Measurements from ENCODE around the gene L1TD1. TPM values are rescaled to one million over a fixed set of nuclear protein-coding genes. Genes with fewer than 3 reads are reported as not detected.
"Not testable (repeated sequence)": the region's sequence is repeated elsewhere in the genome, so short reads cannot be mapped to it uniquely, and the experiment has no call there.

The L1TD1 gene
- total RNA-seq, 2 experiments from 2014 or later, result not detected

DNA sequence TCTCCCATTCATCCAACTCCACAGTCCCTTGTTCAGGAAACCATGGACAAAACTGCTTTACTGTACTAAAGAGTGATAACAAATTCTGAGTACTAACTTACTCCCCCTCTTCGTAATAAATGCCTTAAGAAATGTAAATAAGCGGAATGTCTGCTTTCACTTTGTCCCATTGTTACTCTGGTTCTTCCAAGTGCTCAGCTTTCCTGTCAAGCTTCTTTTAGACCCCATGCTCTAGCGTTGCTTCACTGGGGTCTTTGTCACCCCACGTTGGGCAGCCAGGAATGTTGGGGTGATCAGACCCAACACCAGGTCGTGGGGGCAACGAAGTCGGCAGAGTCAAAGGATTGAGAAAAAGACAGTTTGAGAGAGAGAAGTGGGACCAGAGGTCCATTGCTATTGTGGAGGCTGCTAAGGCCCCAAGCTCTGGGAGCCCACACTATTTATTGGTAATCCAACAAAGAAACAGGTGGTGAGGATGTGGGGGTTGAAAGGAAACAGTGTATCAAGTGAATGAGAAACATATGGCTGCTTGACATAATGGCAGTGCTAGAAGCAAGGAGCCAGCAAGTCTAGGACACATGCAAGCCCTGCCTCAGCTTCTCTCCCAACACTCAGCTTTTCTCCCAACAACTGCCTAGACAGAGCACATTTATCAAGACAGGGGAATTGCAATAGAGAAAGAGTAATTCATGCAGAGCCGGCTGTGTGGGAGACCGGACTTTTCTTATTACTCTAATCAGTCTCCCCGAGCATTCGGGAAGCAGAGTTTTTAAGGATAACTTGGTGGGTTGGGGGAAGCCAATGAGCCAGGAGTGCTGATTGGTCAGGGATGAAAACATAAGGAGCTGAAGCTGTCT is 11.3 kb upstream of the L1TD1 start:
- ChIA-PET POLR2A (interaction anchor here (0.6 kb wide), 1 partner anchor 22 kb away, joined by 4 read pairs; no protein-coding TSS in a partner anchor), CTCF (interaction anchor here (1.0 kb wide), 1 partner anchor 44 kb away, joined by 3 read pairs; no protein-coding TSS in a partner anchor)
- H3K9me3 Mint-ChIP-seq; H3K27ac Mint-ChIP-seq; H3K4me3 Mint-ChIP-seq; H3K27me3 Mint-ChIP-seq; DNase-seq; H3K4me1 Mint-ChIP-seq; H3K36me3 Mint-ChIP-seq (ENCODE audit: low read depth): not testable (repeated sequence)

- no peak for DNase-seq
- no peaks in the 10 kb centered on the region for H3K27me3 Mint-ChIP-seq
- H3K9me3 Mint-ChIP-seq, result no peaks in the 10 kb centered on the region
- no peaks in the 10 kb centered on the region for H3K36me3 Mint-ChIP-seq (ENCODE audit: low read depth)
- CTCF ChIA-PET, result interaction anchor here (1.0 to 1.3 kb wide), 2 partner anchors 8 to 45 kb away, joined by 3 read pairs; no protein-coding TSS in a partner anchor
- POLR2A ChIA-PET, result interaction anchor here (0.6 kb wide), 1 partner anchor 21 kb away, joined by 4 read pairs; no protein-coding TSS in a partner anchor
- H3K27ac Mint-ChIP-seq, result no peak overlapping the region
- H3K4me3 Mint-ChIP-seq, result no peak overlapping the region
- no peaks in the 10 kb centered on the region for H3K4me1 Mint-ChIP-seq
These were observed 10.3 kb upstream of the L1TD1 start for GRCh38 chr1:62184336-62184735.

- CTCF ChIA-PET, result interaction anchor here (1.3 kb wide), 1 partner anchor 9 kb away, joined by 3 read pairs; no protein-coding TSS in a partner anchor
- H3K36me3 Mint-ChIP-seq (ENCODE audit: low read depth); POLR2A ChIA-PET; H3K4me3 Mint-ChIP-seq; H3K9me3 Mint-ChIP-seq; H3K4me1 Mint-ChIP-seq; DNase-seq; H3K27ac Mint-ChIP-seq; H3K27me3 Mint-ChIP-seq: not testable (repeated sequence)
These were observed 9.4 kb upstream of the L1TD1 start for GRCh38 chr1:62185233-62185632.

DNA sequence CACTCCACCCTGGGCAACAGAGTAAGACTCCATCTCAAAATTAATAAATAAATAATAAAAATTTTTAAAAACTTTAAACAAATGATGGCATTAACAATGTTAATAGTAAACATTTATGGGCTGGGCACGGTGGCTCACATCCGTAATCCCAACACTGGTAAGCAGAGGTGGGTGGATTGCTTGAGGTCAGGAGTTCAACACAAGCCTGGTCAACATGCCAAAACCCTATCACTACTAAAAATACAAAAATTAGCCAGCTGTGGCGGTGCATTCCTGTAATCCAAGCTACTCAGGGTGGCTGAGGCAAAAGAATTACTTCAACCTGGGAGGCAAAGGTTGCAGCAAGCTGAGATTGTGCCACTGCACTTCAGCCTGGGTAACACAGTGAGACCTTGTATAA is 9.0 kb upstream of the L1TD1 start:
- Mint-ChIP-seq H3K4me3 (no peak overlapping the region), H3K9me3 (no peaks in the 10 kb centered on the region), H3K4me1 (no peaks in the 10 kb centered on the region), H3K27ac (no peak overlapping the region), H3K27me3 (no peaks in the 10 kb centered on the region), H3K36me3 (ENCODE audit: low read depth) (no peaks in the 10 kb centered on the region)
- CTCF ChIA-PET, result interaction anchor here (0.6 kb wide), 1 partner anchor 1160 kb away, joined by 3 read pairs; no protein-coding TSS in a partner anchor
- POLR2A ChIA-PET, result no interaction called here
- no peak for DNase-seq

DNA sequence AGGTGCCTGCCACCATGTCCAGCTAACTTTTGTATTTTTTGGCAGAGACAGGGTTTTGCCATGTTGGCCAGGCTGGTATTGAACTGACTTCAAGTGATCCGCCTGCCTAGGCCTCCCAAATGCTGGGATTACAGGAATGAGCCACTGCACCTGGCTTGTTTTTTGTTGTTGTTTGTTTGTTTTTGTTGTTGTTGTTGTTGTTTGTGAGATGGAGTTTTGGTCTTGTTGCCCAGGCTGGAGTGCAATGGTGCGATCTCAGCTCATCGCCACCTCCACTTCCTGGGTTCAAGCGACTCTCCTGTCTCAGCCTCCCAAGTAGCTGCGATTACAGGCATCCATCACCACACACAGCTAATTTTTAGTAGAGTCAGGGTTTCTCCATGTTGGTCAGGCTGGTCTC is 7.1 kb upstream of the L1TD1 start:
- Mint-ChIP-seq H3K9me3 (no peaks in the 10 kb centered on the region), H3K36me3 (ENCODE audit: low read depth) (no peaks in the 10 kb centered on the region), H3K27ac (no peak overlapping the region), H3K4me3 (no peak overlapping the region), H3K27me3 (no peaks in the 10 kb centered on the region), H3K4me1 (no peaks in the 10 kb centered on the region)
- ChIA-PET POLR2A (no interaction called here), CTCF (interaction anchor here (0.9 kb wide), 1 partner anchor 12 kb away, joined by 3 read pairs; no protein-coding TSS in a partner anchor)
- DNase-seq, result no peak

GRCh38 chr1:62188111-62188510 is 6.5 kb upstream of the L1TD1 start:
- H3K27me3 Mint-ChIP-seq, result no peaks in the 10 kb centered on the region
- no peaks in the 10 kb centered on the region for H3K4me1 Mint-ChIP-seq
- ChIA-PET CTCF (interaction anchor here (0.9 kb wide), 1 partner anchor 13 kb away, joined by 3 read pairs; no protein-coding TSS in a partner anchor), POLR2A (no interaction called here)
- no peak overlapping the region for H3K27ac Mint-ChIP-seq
- H3K9me3 Mint-ChIP-seq, result no peaks in the 10 kb centered on the region
- no peak for DNase-seq
- no peak overlapping the region for H3K4me3 Mint-ChIP-seq
- no peaks in the 10 kb centered on the region for H3K36me3 Mint-ChIP-seq (ENCODE audit: low read depth)

DNA sequence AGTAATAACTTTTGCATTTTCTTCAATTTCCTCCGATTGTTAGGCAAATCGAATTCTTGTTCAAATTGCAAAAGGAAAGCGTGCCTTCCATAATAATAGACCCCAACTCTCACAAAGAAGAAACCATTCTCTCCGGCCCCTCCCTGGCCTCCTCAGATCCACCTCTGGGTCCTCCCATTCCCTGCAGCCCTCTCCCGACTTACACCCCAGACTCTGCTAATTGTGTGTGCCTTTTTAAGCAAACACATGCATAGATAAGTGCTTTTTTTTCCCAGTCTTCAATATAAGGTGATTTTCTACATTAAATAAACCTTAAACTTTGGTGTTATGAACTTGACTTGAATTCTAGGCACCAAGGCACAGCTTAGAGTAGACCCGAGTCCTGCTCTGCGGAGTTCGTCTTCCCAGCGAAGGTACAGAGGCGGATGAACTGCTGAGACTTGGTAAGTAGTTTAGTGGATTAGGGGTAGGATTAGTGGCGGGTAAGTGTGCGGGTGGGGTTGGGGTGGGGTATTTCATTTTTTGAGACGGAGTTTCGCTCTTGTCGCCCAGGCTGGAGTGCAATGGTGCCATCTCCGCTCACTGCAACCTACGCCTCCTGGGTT is 1.5 kb downstream of the L1TD1 start:
- Mint-ChIP-seq H3K4me1 (peaks cover 3% of the 10 kb centered on the region), H3K27ac (no peak overlapping the region), H3K4me3 (no peak overlapping the region), H3K36me3 (ENCODE audit: low read depth) (no peaks in the 10 kb centered on the region), H3K9me3 (no peaks in the 10 kb centered on the region), H3K27me3 (peaks cover 25% of the 10 kb centered on the region)
- POLR2A ChIA-PET, result no interaction called here
- no peak for DNase-seq
- CTCF ChIA-PET, result no interaction called here

- peaks cover 25% of the 10 kb centered on the region for H3K27me3 Mint-ChIP-seq
- POLR2A ChIA-PET, result no interaction called here
- peaks cover 3% of the 10 kb centered on the region for H3K4me1 Mint-ChIP-seq
- DNase-seq, result no peak
- H3K27ac Mint-ChIP-seq, result no peak overlapping the region
- CTCF ChIA-PET, result interaction anchor here (0.6 kb wide), 2 partner anchors 88 to 313 kb away, joined by 3 to 4 read pairs; no protein-coding TSS in a partner anchor
- H3K4me3 Mint-ChIP-seq, result no peak overlapping the region
- no peaks in the 10 kb centered on the region for H3K36me3 Mint-ChIP-seq (ENCODE audit: low read depth)
- no peaks in the 10 kb centered on the region for H3K9me3 Mint-ChIP-seq
These were observed 3.6 kb downstream of the L1TD1 start for GRCh38 chr1:62198069-62198780.

- H3K4me1 Mint-ChIP-seq, result peaks cover 3% of the 10 kb centered on the region
- H3K36me3 Mint-ChIP-seq (ENCODE audit: low read depth), result no peaks in the 10 kb centered on the region
- H3K27me3 Mint-ChIP-seq, result peaks cover 23% of the 10 kb centered on the region
- ChIA-PET CTCF (interaction anchor here (0.6 kb wide), 1 partner anchor 314 kb away, joined by 4 read pairs; no protein-coding TSS in a partner anchor), POLR2A (no interaction called here)
- DNase-seq, result no peak
- H3K9me3 Mint-ChIP-seq, result no peaks in the 10 kb centered on the region
- no peak overlapping the region for H3K27ac Mint-ChIP-seq
- H3K4me3 Mint-ChIP-seq, result no peak overlapping the region
These were observed 4.1 kb downstream of the L1TD1 start for GRCh38 chr1:62198781-62199125.

DNA sequence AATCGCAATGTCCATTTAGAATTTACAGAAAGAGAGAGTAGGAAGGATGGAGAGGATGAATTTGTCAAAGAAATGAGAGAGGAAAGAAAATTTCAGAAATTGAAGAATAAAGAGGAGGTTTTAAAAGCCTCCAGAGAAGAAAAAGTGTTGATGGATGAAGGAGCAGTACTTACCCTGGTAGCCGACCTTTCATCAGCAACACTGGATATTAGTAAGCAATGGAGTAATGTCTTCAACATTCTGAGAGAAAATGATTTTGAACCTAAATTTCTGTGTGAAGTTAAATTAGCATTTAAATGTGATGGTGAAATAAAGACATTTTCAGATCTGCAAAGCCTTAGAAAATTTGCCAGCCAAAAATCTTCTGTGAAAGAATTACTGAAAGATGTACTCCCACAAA is 12.5 kb downstream of the L1TD1 start:
- DNase-seq, result no peak
- H3K4me3 Mint-ChIP-seq, result no peak overlapping the region
- CTCF ChIA-PET, result no interaction called here
- H3K4me1 Mint-ChIP-seq, result peaks cover 9% of the 10 kb centered on the region
- peaks cover 16% of the 10 kb centered on the region for H3K9me3 Mint-ChIP-seq
- H3K27me3 Mint-ChIP-seq, result peaks cover 2% of the 10 kb centered on the region
- POLR2A ChIA-PET, result no interaction called here
- peaks cover 4% of the 10 kb centered on the region for H3K36me3 Mint-ChIP-seq (ENCODE audit: low read depth)
- no peak overlapping the region for H3K27ac Mint-ChIP-seq

DNA sequence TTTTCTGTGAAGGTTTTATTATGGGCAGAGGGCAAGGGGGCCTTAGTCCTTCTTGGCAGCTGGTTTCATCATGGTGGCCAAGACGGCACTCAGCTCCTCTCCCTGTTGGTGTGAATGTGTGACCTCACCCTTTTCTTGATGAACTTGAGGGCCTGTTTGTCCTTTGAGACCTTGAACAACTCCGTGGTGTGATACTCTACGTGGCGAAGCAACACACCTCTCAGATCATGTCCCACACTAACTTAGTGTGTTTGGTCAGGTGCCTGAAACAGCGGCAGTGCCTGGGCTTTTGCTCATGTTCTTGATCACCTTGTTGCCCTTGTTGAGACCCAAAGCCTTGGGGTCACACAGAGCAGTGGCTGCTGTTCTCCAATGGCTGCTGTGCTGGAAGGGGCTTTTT is 13.4 kb downstream of the L1TD1 start:
- POLR2A ChIA-PET, result no interaction called here
- H3K27ac Mint-ChIP-seq, result no peak overlapping the region
- no peak for DNase-seq
- peaks cover 16% of the 10 kb centered on the region for H3K9me3 Mint-ChIP-seq
- CTCF ChIA-PET, result no interaction called here
- no peak overlapping the region for H3K4me3 Mint-ChIP-seq
- H3K36me3 Mint-ChIP-seq (ENCODE audit: low read depth), result peaks cover 4% of the 10 kb centered on the region
- H3K4me1 Mint-ChIP-seq, result peaks cover 9% of the 10 kb centered on the region
- H3K27me3 Mint-ChIP-seq, result peaks cover 2% of the 10 kb centered on the region

DNA sequence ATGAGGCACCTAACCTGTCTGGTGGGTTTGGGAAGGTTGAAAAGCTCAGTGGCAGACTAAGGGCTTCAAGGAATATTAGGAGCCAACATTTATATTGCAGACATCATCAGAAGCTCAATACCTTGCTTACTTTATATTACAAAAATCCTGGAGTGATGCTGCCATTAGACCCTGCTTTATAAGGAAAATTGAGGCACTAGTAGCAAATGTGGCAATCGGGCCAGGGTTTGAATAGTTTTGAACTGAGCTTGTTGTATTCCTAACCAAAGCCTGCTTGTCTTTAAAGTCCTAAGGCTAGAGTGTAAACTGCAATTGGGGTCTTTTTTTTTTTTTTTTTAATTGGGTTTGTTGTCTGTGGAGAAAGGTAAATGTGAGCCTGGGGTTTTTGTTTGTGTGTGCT is 14.3 kb downstream of the L1TD1 start:
- Mint-ChIP-seq H3K36me3 (ENCODE audit: low read depth) (peaks cover 4% of the 10 kb centered on the region), H3K9me3 (peaks cover 16% of the 10 kb centered on the region), H3K27me3 (peaks cover 2% of the 10 kb centered on the region), H3K4me3 (no peak overlapping the region), H3K27ac (no peak overlapping the region), H3K4me1 (peaks cover 9% of the 10 kb centered on the region)
- no peak for DNase-seq
- ChIA-PET CTCF (no interaction called here), POLR2A (no interaction called here)

Measured in activated CD4-positive, alpha-beta T cell treated with anti-CD3 and anti-CD28 coated beads, Interleukin-2, amount 10 ng/mL, durations not matched to agents 7 days and 5 days (primary cell).